Panc1 (cell line): ENCODE data around the gene RORC.

Experiments used
- CTCF ChIP-seq: fragments of 450-650 bp; IDR thresholded peaks from 2 replicates; pipeline ENCODE4 v1.5.1; 2017; ENCODE audit warnings: mild to moderate bottlenecking
- POLR2AphosphoS5 ChIP-seq: IDR thresholded peaks from 2 replicates; pipeline ENCODE4 v1.6.1; 2012; ENCODE audit warnings: mild to moderate bottlenecking, low read depth, low read length, moderate library complexity
- SIN3A ChIP-seq: IDR thresholded peaks from 2 replicates; pipeline ENCODE4 v1.6.1; 2012; ENCODE audit warnings: low read depth, mild to moderate bottlenecking, low read length, moderate library complexity, borderline replicate concordance; ENCODE audit not compliant: insufficient read depth

DNA sequence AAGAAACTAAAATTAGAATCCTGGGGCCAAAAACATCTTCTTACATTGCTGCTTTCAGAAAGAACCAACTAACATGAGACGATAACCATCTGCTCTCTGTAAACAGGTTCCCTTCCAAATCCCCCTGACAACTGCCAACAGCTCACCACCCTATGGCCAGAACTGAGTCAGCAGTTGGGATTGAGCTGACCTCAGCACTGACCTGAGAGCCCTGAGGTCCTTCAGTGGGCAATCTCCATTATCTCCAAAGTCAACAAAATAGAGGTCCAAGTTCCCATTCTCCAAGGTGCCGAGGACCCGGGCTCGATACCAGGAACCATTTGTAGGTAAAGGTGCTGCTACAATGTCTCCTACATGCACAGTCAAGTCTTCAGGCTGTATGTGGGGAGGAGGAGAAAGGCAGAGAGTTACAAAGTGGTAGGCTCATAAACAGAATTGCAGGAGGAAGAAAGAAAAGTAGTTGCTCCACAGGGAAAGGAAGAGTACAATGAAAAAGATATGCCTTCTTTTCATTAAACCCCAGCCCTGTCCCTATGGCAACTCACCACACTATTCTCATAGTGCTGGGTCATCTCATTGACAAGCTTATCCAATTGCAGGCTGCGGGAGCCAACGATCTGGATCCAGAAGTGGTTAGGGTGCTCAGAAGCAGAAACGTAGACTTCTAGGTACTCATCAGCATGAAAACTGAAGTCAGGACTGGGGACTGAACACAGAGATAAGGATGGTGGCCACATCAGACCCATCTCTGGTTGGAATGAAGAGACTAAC lies 55.5 kb downstream of the RORC start:
- no peak for TF ChIP-seq CTCF
- no peak for TF ChIP-seq SIN3A
- no peak for TF ChIP-seq POLR2AphosphoS5
